ENCODE measurements around the gene MARCHF6.

The MARCHF6 gene

GRCh38 chr5:10353241-10354047, at the start of gene MARCHF6:
TSS of gene MARCHF6 (plus strand) at chr5:10353695. CDS start at chr5:10353899, 204 bp downstream.
- TF ChIP-seq GATA3 (IDR thresholded peaks at IDR 0.05; ENCODE audit: low read depth, low read length) = no peak
- 0 out of 2 replicates have a peak, but pooled peaks have one; percentile 4 for TF ChIP-seq GATA2 (IDR thresholded peaks at IDR 0.05; ENCODE audit: low read depth, low read length)

GRCh38 chr5:10303699-10304170, 49.8 kb upstream of the MARCHF6 start:
- TF ChIP-seq GATA3 (IDR thresholded peaks at IDR 0.05; ENCODE audit: low read depth, low read length) (no peak), GATA2 (IDR thresholded peaks at IDR 0.05; ENCODE audit: low read depth, low read length) (no peak)

- no peak for TF ChIP-seq GATA3 (IDR thresholded peaks at IDR 0.05; ENCODE audit: low read depth, low read length)
- TF ChIP-seq GATA2 (IDR thresholded peaks at IDR 0.05; ENCODE audit: low read depth, low read length) = no peak
Measured at GRCh38 chr5:10304932-10305331, 48.6 kb upstream of the MARCHF6 start.

GRCh38 chr5:10306114-10306513, 47.4 kb upstream of the MARCHF6 start:
- no peak for TF ChIP-seq GATA2 (IDR thresholded peaks at IDR 0.05; ENCODE audit: low read depth, low read length)
- no peak for TF ChIP-seq GATA3 (IDR thresholded peaks at IDR 0.05; ENCODE audit: low read depth, low read length)

GRCh38 chr5:10306806-10307205, 46.7 kb upstream of the MARCHF6 start:
- TF ChIP-seq GATA2 (IDR thresholded peaks at IDR 0.05; ENCODE audit: low read depth, low read length) = no peak
- no peak for TF ChIP-seq GATA3 (IDR thresholded peaks at IDR 0.05; ENCODE audit: low read depth, low read length)

- TF ChIP-seq GATA3 (IDR thresholded peaks at IDR 0.05; ENCODE audit: low read depth, low read length) = no peak
- TF ChIP-seq GATA2 (IDR thresholded peaks at IDR 0.05; ENCODE audit: low read depth, low read length) = no peak
Measured at GRCh38 chr5:10307206-10308148, 46.0 kb upstream of the MARCHF6 start, which contains the start of gene CMBL. TSS of gene CMBL (minus strand) at chr5:10307902. CDS start at chr5:10290762, 17,140 bp downstream.

- TF ChIP-seq GATA3 (IDR thresholded peaks at IDR 0.05; ENCODE audit: low read depth, low read length) = no peak
- no peak for TF ChIP-seq GATA2 (IDR thresholded peaks at IDR 0.05; ENCODE audit: low read depth, low read length)
Measured at GRCh38 chr5:10308844-10309243, 44.7 kb upstream of the MARCHF6 start.

GRCh38 chr5:10310066-10310779, 43.3 kb upstream of the MARCHF6 start:
- TF ChIP-seq GATA3 (IDR thresholded peaks at IDR 0.05; ENCODE audit: low read depth, low read length) = no peak
- no peak for TF ChIP-seq GATA2 (IDR thresholded peaks at IDR 0.05; ENCODE audit: low read depth, low read length)

GRCh38 chr5:10311595-10312425, 41.7 kb upstream of the MARCHF6 start:
- no peak for TF ChIP-seq GATA2 (IDR thresholded peaks at IDR 0.05; ENCODE audit: low read depth, low read length)
- TF ChIP-seq GATA3 (IDR thresholded peaks at IDR 0.05; ENCODE audit: low read depth, low read length) = no peak

GRCh38 chr5:10315201-10315600, 38.3 kb upstream of the MARCHF6 start:
- TF ChIP-seq GATA3 (IDR thresholded peaks at IDR 0.05; ENCODE audit: low read depth, low read length) (no peak), GATA2 (IDR thresholded peaks at IDR 0.05; ENCODE audit: low read depth, low read length) (no peak)

GRCh38 chr5:10315824-10316509, 37.5 kb upstream of the MARCHF6 start:
- TF ChIP-seq GATA2 (IDR thresholded peaks at IDR 0.05; ENCODE audit: low read depth, low read length) (no peak), GATA3 (IDR thresholded peaks at IDR 0.05; ENCODE audit: low read depth, low read length) (no peak)
